Fibroblast of the aortic adventitia (primary cell): ENCODE measurements around the gene GLMP. TPM values are rescaled to one million over a fixed set of nuclear protein-coding genes. Genes with fewer than 3 reads are reported as not detected.
A peak's percentile ranks its signal among the peaks of the same experiment; 100 is the strongest.

Source experiments
- DNase-seq: peaks from one replicate; pipeline ENCODE4 v3.0.0-alpha.2; 2010; ENCODE audit warnings: low read depth
- H3K4me3 ChIP-seq: 2 replicates; pipeline ENCODE4 v1.5.1; 2011; ENCODE audit warnings: low read depth, mild to moderate bottlenecking, control low read depth, low read length, moderate library complexity
- CTCF ChIP-seq: IDR thresholded peaks from 2 replicates; pipeline ENCODE4 v1.5.1; 2011; ENCODE audit warnings: mild to moderate bottlenecking, low read length, control low read depth, inconsistent platforms; ENCODE audit not compliant: insufficient read depth
- total RNA-seq: library from RNA; depleted of rRNA; stranded (reverse); fragments of >200 nt; gene quantifications from 2 replicates; pipeline ENCODE4 v1.2.3, GENCODE V29; 2012; ENCODE audit warnings: low replicate concordance

The GLMP gene
- total RNA-seq, 1 donor, result 62.4 TPM

GRCh38 chr1:156308078-156308477 is 12.6 kb upstream of the GLMP start:
- DNase-seq, result peak; percentile 40
- H3K4me3 ChIP-seq, result no peak overlapping the region
- TF ChIP-seq CTCF, result no peak

- no peak overlapping the region for H3K4me3 ChIP-seq
- TF ChIP-seq CTCF, result no peak
- no peak for DNase-seq
These were observed 9.7 kb upstream of the GLMP start for GRCh38 chr1:156305215-156305614.

DNA sequence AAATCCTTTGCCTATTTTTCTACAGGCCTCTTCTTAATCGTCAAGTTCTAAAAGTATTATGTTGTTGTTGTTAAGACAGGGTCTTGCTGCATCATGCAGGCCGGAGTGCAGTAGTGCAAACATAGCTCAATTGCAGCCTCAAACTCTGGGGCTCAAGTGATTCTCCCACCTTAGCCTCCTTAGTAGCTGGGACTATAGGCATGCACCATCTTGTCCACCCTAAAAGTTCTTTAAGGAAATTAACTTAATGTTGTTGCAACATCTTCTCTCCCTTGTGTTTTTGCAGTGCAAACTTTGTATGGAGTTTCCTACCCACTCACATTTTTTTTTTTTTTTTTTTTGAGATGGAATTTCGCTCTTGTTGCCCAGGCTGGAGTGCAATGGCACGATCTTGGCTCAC is 7.8 kb upstream of the GLMP start:
- no peak for TF ChIP-seq CTCF
- no peak overlapping the region for H3K4me3 ChIP-seq
- no peak for DNase-seq

GRCh38 chr1:156298852-156299357 is 3.4 kb upstream of the GLMP start, which contains the start of gene VHLL:
Gene VHLL (minus strand): TSS chr1:156299307. CDS start chr1:156299189, 118 bp downstream.
- H3K4me3 ChIP-seq, result no peak within 1 kb of the TSS
- TF ChIP-seq CTCF, result no peak
- no peak for DNase-seq

DNA sequence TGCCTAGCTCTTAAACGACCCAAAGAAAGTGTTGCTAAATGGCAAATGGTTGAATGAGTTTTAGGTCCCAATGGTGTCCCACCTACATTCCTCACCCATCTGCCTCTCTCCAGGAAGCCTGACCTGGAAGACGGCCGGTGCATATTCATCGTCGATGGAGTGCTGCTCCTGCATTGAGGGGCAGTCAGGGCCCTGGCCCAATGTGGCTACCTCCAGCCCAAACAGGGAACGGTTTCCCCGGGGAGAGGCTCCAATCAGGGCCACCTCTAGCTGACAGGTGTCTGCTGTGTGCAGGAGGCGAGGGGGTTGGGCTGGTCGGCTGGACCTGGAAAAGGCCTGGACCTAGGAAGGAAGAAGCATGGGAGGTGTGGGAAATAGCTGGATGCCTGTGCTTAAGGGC is 1.6 kb downstream of the GLMP start:
- TF ChIP-seq CTCF, result no peak
- peak overlapping the region; percentile 5 for H3K4me3 ChIP-seq
- DNase-seq, result no peak

- H3K4me3 ChIP-seq, result no peak overlapping the region
- DNase-seq, result no peak
- no peak for TF ChIP-seq CTCF
These were observed 2.4 kb downstream of the GLMP start for GRCh38 chr1:156293098-156293434.

- peak; percentile 76 for DNase-seq
- TF ChIP-seq CTCF, result no peak
- peak overlapping the region; percentile 76 for H3K4me3 ChIP-seq
These were observed 4.0 kb downstream of the GLMP start for GRCh38 chr1:156291226-156292061.
